HG02870 (cell line): Measurements from ENCODE around the gene SLC4A4.

Experiments
- ATAC-seq: cut with Tn5 transposase; IDR thresholded peaks from one replicate; pipeline ENCODE4 v1.9.1; 2021; ENCODE audit warnings: mild to moderate bottlenecking, moderate library complexity; ENCODE audit not compliant: unreplicated experiment

The SLC4A4 gene

GRCh38 chr4:71468116-71468710 lies 129.4 kb downstream of the SLC4A4 start:
- ATAC-seq = no peak

GRCh38 chr4:71469541-71469940 lies 130.7 kb downstream of the SLC4A4 start:
- ATAC-seq = no peak

GRCh38 chr4:71470524-71470923 lies 131.7 kb downstream of the SLC4A4 start:
- no peak for ATAC-seq

- no peak for ATAC-seq
Observed at GRCh38 chr4:71472946-71473345, 134.1 kb downstream of the SLC4A4 start.

- no peak for ATAC-seq
Observed at GRCh38 chr4:71473541-71474240, 134.9 kb downstream of the SLC4A4 start.

- ATAC-seq = no peak
Observed at GRCh38 chr4:71474731-71475130, 135.9 kb downstream of the SLC4A4 start.

GRCh38 chr4:71476240-71476639 lies 137.4 kb downstream of the SLC4A4 start:
- no peak for ATAC-seq

GRCh38 chr4:71486550-71487343 lies 147.9 kb downstream of the SLC4A4 start:
- no peak for ATAC-seq

GRCh38 chr4:71487344-71487920 lies 148.6 kb downstream of the SLC4A4 start:
- ATAC-seq = no peak

- no peak for ATAC-seq
Observed at GRCh38 chr4:71494539-71494938, 155.7 kb downstream of the SLC4A4 start.

- ATAC-seq = no peak
Observed at GRCh38 chr4:71495454-71495853, 156.6 kb downstream of the SLC4A4 start.

GRCh38 chr4:71497078-71497477 lies 158.3 kb downstream of the SLC4A4 start:
- no peak for ATAC-seq

- no peak for ATAC-seq
Observed at GRCh38 chr4:71498002-71498401, 159.2 kb downstream of the SLC4A4 start.

GRCh38 chr4:71498625-71499024 lies 159.8 kb downstream of the SLC4A4 start:
- no peak for ATAC-seq

- no peak for ATAC-seq
Observed at GRCh38 chr4:71501992-71502391, 163.2 kb downstream of the SLC4A4 start.

- ATAC-seq = no peak
Observed at GRCh38 chr4:71518283-71518989, 179.6 kb downstream of the SLC4A4 start.

GRCh38 chr4:71520308-71520707 lies 181.5 kb downstream of the SLC4A4 start:
- ATAC-seq = no peak

GRCh38 chr4:71520850-71521249 lies 182.0 kb downstream of the SLC4A4 start:
- ATAC-seq = no peak

- ATAC-seq = no peak
Observed at GRCh38 chr4:71524756-71525155, 185.9 kb downstream of the SLC4A4 start.

- peak; percentile 74 for ATAC-seq
Observed at GRCh38 chr4:71526637-71527406, 188.0 kb downstream of the SLC4A4 start.
